Right lung (tissue), 5 donors: Measurements from ENCODE around the gene SLC16A9. TPM values are rescaled to one million over a fixed set of nuclear protein-coding genes. Genes with fewer than 3 reads are reported as not detected.

ENCODE experiments used
- DNase-seq, 2 donors: peaks; one replicate each; pipeline ENCODE4 v3.0.0-alpha.2; 2013
- polyA plus RNA-seq, 5 donors: library from polyadenylated mRNA; unstranded; fragments of 120-200 nt; gene quantifications; one replicate each; pipeline versions ENCODE4 v1.2.1 to v1.2.3, GENCODE V29; 2013; ENCODE audit warnings: inconsistent platforms in 1 of 5, low replicate concordance in 1 of 5; ENCODE audit not compliant: insufficient read length in 5 of 5, insufficient read depth in 1 of 5

Gene SLC16A9
- polyA plus RNA-seq, 5 donors, result 33.1 to 56.2 (median 41.5) TPM

GRCh38 chr10:59631882-59632807 lies 77.5 kb downstream of the SLC16A9 start:
- no peak for DNase-seq

- DNase-seq, result no peak
Observed at GRCh38 chr10:59631237-59631636, 78.4 kb downstream of the SLC16A9 start.

GRCh38 chr10:59628965-59629364 lies 80.7 kb downstream of the SLC16A9 start:
- DNase-seq, result no peak

GRCh38 chr10:59628456-59628855 lies 81.2 kb downstream of the SLC16A9 start:
- DNase-seq, result no peak

GRCh38 chr10:59627366-59628018 lies 82.2 kb downstream of the SLC16A9 start:
- DNase-seq, result no peak

- DNase-seq, result no peak
Observed at GRCh38 chr10:59626523-59626869, 83.2 kb downstream of the SLC16A9 start.

GRCh38 chr10:59625721-59626522 lies 83.7 kb downstream of the SLC16A9 start:
- peak; percentile 64 to 73 for DNase-seq

GRCh38 chr10:59624951-59625350 lies 84.7 kb downstream of the SLC16A9 start:
- DNase-seq, result no peak

- no peak for DNase-seq
Observed at GRCh38 chr10:59624136-59624535, 85.5 kb downstream of the SLC16A9 start.

- DNase-seq, result no peak
Observed at GRCh38 chr10:59623133-59624121, 86.2 kb downstream of the SLC16A9 start.

- DNase-seq, result peak; percentile 30 to 40
Observed at GRCh38 chr10:59622320-59623132, 87.1 kb downstream of the SLC16A9 start.

- no peak for DNase-seq
Observed at GRCh38 chr10:59621771-59622170, 87.9 kb downstream of the SLC16A9 start.

GRCh38 chr10:59618666-59619065 lies 91.0 kb downstream of the SLC16A9 start:
- DNase-seq, result no peak

- no peak for DNase-seq
Observed at GRCh38 chr10:59617996-59618395, 91.7 kb downstream of the SLC16A9 start.

- no peak for DNase-seq
Observed at GRCh38 chr10:59611048-59611447, 98.6 kb downstream of the SLC16A9 start.

GRCh38 chr10:59607970-59608369 lies 101.7 kb downstream of the SLC16A9 start:
- DNase-seq, result no peak

- DNase-seq, result no peak
Observed at GRCh38 chr10:59606551-59606961, 103.1 kb downstream of the SLC16A9 start.

- no peak for DNase-seq
Observed at GRCh38 chr10:59601985-59602384, 107.7 kb downstream of the SLC16A9 start.
